Measurements from ENCODE around the gene FUOM. TPM values are rescaled to one million over a fixed set of nuclear protein-coding genes. Genes with fewer than 3 reads are reported as not detected.

The FUOM gene
- total and polyA plus RNA-seq, 9 of the 15 experiments (the other 6 are each of a cell fraction or from before 2014, with no cell fraction given) = 1.8 to 96.1 (median 27.0) TPM

DNA sequence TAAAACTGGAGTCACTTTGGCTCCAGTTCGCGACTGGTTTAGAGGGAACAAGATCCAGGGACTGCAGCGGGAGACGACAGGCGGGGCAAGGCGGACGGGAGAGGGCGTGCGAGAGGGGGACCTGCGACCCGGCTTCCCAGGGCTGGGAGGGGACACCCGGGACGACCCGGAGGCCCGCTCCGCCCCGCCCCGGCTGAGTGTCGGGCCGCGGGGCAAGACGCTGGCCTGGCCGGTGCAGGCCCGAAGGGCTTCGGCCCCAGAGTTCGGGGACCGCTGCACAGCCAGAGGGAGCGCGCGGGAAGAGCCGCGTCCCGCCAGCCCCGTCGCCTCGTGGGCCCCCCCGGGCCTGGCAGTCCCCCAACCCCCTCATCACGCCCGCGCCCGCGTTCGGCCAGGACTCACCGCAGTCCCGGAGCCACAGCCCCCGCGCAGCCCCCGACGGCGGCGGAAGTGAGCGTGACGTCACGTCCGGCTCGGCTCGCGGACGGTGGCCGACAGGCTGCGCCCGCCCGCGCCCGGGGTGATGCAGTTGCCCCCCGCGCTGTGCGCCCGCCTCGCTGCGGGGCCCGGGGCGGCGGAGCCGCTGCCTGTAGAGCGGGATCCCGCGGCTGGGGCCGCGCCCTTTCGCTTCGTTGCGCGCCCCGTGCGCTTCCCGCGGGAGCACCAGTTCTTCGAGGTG, 49.3 kb downstream of the FUOM start, which contains the start of the genes TUBGCP2 and ZNF511 (continued):
- peak; percentile 37; the same call in 1 of the 2 replicates for TF ChIP-seq RB1 (IDR thresholded peaks at IDR 0.05; ENCODE audit: low read depth)
- TF ChIP-seq, protein P1, sequence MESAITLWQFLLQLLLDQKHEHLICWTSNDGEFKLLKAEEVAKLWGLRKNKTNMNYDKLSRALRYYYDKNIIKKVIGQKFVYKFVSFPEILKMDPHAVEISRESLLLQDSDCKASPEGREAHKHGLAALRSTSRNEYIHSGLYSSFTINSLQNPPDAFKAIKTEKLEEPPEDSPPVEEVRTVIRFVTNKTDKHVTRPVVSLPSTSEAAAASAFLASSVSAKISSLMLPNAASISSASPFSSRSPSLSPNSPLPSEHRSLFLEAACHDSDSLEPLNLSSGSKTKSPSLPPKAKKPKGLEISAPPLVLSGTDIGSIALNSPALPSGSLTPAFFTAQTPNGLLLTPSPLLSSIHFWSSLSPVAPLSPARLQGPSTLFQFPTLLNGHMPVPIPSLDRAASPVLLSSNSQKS (CRISPR knock-in tag; IDR thresholded peaks at IDR 0.05) = no peak
- TF ChIP-seq ZNF121 (CRISPR knock-in tag; conservative IDR thresholded peaks at IDR 0.05) = no peak
- TF ChIP-seq ZKSCAN8 (CRISPR knock-in tag; IDR thresholded peaks at IDR 0.05) = no peak
- TF ChIP-seq SREBF1 (IDR thresholded peaks at IDR 0.05; ENCODE audit: borderline replicate concordance, low read depth, low read length) = no peak
- peak; percentile 87 for TF ChIP-seq SIN3B (IDR thresholded peaks at IDR 0.05; ENCODE audit: low read depth)
- no peak for TF ChIP-seq MCM2 (IDR thresholded peaks at IDR 0.05; ENCODE audit: low read depth)
- TF ChIP-seq ARNT (IDR thresholded peaks at IDR 0.05) = no peak
- 0 out of 4 replicates have a peak, but pooled peaks of 1 of the 2 experiments have one; percentile 18 for TF ChIP-seq HDAC1 (IDR thresholded peaks at IDR 0.05)
- TF ChIP-seq, protein P2, sequence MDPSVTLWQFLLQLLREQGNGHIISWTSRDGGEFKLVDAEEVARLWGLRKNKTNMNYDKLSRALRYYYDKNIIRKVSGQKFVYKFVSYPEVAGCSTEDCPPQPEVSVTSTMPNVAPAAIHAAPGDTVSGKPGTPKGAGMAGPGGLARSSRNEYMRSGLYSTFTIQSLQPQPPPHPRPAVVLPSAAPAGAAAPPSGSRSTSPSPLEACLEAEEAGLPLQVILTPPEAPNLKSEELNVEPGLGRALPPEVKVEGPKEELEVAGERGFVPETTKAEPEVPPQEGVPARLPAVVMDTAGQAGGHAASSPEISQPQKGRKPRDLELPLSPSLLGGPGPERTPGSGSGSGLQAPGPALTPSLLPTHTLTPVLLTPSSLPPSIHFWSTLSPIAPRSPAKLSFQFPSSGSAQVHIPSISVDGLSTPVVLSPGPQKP (CRISPR knock-in tag; IDR thresholded peaks at IDR 0.05) = no peak
- no peak for TF ChIP-seq ZFPM2 (CRISPR knock-in tag; IDR thresholded peaks at IDR 0.05)
- TF ChIP-seq, protein P3, sequence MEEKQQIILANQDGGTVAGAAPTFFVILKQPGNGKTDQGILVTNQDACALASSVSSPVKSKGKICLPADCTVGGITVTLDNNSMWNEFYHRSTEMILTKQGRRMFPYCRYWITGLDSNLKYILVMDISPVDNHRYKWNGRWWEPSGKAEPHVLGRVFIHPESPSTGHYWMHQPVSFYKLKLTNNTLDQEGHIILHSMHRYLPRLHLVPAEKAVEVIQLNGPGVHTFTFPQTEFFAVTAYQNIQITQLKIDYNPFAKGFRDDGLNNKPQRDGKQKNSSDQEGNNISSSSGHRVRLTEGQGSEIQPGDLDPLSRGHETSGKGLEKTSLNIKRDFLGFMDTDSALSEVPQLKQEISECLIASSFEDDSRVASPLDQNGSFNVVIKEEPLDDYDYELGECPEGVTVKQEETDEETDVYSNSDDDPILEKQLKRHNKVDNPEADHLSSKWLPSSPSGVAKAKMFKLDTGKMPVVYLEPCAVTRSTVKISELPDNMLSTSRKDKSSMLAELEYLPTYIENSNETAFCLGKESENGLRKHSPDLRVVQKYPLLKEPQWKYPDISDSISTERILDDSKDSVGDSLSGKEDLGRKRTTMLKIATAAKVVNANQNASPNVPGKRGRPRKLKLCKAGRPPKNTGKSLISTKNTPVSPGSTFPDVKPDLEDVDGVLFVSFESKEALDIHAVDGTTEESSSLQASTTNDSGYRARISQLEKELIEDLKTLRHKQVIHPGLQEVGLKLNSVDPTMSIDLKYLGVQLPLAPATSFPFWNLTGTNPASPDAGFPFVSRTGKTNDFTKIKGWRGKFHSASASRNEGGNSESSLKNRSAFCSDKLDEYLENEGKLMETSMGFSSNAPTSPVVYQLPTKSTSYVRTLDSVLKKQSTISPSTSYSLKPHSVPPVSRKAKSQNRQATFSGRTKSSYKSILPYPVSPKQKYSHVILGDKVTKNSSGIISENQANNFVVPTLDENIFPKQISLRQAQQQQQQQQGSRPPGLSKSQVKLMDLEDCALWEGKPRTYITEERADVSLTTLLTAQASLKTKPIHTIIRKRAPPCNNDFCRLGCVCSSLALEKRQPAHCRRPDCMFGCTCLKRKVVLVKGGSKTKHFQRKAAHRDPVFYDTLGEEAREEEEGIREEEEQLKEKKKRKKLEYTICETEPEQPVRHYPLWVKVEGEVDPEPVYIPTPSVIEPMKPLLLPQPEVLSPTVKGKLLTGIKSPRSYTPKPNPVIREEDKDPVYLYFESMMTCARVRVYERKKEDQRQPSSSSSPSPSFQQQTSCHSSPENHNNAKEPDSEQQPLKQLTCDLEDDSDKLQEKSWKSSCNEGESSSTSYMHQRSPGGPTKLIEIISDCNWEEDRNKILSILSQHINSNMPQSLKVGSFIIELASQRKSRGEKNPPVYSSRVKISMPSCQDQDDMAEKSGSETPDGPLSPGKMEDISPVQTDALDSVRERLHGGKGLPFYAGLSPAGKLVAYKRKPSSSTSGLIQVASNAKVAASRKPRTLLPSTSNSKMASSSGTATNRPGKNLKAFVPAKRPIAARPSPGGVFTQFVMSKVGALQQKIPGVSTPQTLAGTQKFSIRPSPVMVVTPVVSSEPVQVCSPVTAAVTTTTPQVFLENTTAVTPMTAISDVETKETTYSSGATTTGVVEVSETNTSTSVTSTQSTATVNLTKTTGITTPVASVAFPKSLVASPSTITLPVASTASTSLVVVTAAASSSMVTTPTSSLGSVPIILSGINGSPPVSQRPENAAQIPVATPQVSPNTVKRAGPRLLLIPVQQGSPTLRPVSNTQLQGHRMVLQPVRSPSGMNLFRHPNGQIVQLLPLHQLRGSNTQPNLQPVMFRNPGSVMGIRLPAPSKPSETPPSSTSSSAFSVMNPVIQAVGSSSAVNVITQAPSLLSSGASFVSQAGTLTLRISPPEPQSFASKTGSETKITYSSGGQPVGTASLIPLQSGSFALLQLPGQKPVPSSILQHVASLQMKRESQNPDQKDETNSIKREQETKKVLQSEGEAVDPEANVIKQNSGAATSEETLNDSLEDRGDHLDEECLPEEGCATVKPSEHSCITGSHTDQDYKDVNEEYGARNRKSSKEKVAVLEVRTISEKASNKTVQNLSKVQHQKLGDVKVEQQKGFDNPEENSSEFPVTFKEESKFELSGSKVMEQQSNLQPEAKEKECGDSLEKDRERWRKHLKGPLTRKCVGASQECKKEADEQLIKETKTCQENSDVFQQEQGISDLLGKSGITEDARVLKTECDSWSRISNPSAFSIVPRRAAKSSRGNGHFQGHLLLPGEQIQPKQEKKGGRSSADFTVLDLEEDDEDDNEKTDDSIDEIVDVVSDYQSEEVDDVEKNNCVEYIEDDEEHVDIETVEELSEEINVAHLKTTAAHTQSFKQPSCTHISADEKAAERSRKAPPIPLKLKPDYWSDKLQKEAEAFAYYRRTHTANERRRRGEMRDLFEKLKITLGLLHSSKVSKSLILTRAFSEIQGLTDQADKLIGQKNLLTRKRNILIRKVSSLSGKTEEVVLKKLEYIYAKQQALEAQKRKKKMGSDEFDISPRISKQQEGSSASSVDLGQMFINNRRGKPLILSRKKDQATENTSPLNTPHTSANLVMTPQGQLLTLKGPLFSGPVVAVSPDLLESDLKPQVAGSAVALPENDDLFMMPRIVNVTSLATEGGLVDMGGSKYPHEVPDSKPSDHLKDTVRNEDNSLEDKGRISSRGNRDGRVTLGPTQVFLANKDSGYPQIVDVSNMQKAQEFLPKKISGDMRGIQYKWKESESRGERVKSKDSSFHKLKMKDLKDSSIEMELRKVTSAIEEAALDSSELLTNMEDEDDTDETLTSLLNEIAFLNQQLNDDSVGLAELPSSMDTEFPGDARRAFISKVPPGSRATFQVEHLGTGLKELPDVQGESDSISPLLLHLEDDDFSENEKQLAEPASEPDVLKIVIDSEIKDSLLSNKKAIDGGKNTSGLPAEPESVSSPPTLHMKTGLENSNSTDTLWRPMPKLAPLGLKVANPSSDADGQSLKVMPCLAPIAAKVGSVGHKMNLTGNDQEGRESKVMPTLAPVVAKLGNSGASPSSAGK (IDR thresholded peaks at IDR 0.05) = no peak
- TF ChIP-seq, protein P4, sequence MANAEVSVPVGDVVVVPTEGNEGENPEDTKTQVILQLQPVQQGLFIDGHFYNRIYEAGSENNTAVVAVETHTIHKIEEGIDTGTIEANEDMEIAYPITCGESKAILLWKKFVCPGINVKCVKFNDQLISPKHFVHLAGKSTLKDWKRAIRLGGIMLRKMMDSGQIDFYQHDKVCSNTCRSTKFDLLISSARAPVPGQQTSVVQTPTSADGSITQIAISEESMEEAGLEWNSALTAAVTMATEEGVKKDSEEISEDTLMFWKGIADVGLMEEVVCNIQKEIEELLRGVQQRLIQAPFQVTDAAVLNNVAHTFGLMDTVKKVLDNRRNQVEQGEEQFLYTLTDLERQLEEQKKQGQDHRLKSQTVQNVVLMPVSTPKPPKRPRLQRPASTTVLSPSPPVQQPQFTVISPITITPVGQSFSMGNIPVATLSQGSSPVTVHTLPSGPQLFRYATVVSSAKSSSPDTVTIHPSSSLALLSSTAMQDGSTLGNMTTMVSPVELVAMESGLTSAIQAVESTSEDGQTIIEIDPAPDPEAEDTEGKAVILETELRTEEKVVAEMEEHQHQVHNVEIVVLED (CRISPR knock-in tag; IDR thresholded peaks at IDR 0.05) = peak; percentile 48; the same call in 1 of the 2 replicates

All from K562 (cell line).